Measurements from ENCODE around the gene BANF2.

BANF2 gene

GRCh38 chr20:17659801-17660200 lies 40.0 kb upstream of the BANF2 start:
- Histone ChIP-seq H3K9me3 (ENCODE audit: severe bottlenecking) (no peaks in the 10 kb centered on the region), H3K27me3 (ENCODE audit: insufficient read depth, poor library complexity, severe bottlenecking) (no peaks in the 10 kb centered on the region), H3K4me3 (ENCODE audit: severe bottlenecking) (no peak overlapping the region), H3K27ac (ENCODE audit: poor library complexity, severe bottlenecking) (no peak overlapping the region), H3K4me1 (ENCODE audit: insufficient read depth, poor library complexity, severe bottlenecking) (no peaks in the 10 kb centered on the region), H3K36me3 (ENCODE audit: low read depth) (peaks cover 62% of the 10 kb centered on the region)
- TF ChIP-seq CTCF (IDR thresholded peaks at IDR 0.05; ENCODE audit: poor library complexity, severe bottlenecking): no peak
- peak; percentile 28 for DNase-seq (ENCODE audit: low spot score)
- ATAC-seq (ENCODE audit: low read depth): no peak

GRCh38 chr20:17660667-17661066 lies 39.1 kb upstream of the BANF2 start:
- Histone ChIP-seq H3K9me3 (ENCODE audit: severe bottlenecking) (no peaks in the 10 kb centered on the region), H3K27ac (ENCODE audit: poor library complexity, severe bottlenecking) (no peak overlapping the region), H3K36me3 (ENCODE audit: low read depth) (peaks cover 60% of the 10 kb centered on the region), H3K4me1 (ENCODE audit: insufficient read depth, poor library complexity, severe bottlenecking) (no peaks in the 10 kb centered on the region), H3K27me3 (ENCODE audit: insufficient read depth, poor library complexity, severe bottlenecking) (no peaks in the 10 kb centered on the region), H3K4me3 (ENCODE audit: severe bottlenecking) (no peak overlapping the region)
- ATAC-seq (ENCODE audit: low read depth) (no peak), DNase-seq (ENCODE audit: low spot score) (peak; percentile 7)
- no peak for TF ChIP-seq CTCF (IDR thresholded peaks at IDR 0.05; ENCODE audit: poor library complexity, severe bottlenecking)

- no peak for ATAC-seq (ENCODE audit: low read depth)
- no peak for TF ChIP-seq CTCF (IDR thresholded peaks at IDR 0.05; ENCODE audit: poor library complexity, severe bottlenecking)
- no peak overlapping the region for H3K27ac ChIP-seq (ENCODE audit: poor library complexity, severe bottlenecking)
These were observed 38.5 kb upstream of the BANF2 start for GRCh38 chr20:17661121-17661744.

GRCh38 chr20:17662333-17663039 lies 37.3 kb upstream of the BANF2 start:
- Histone ChIP-seq H3K9me3 (ENCODE audit: severe bottlenecking) (no peaks in the 10 kb centered on the region), H3K27me3 (ENCODE audit: insufficient read depth, poor library complexity, severe bottlenecking) (no peaks in the 10 kb centered on the region), H3K36me3 (ENCODE audit: low read depth) (peaks cover 44% of the 10 kb centered on the region), H3K4me1 (ENCODE audit: insufficient read depth, poor library complexity, severe bottlenecking) (no peaks in the 10 kb centered on the region), H3K27ac (ENCODE audit: poor library complexity, severe bottlenecking) (no peak overlapping the region), H3K4me3 (ENCODE audit: severe bottlenecking) (no peak overlapping the region)
- peak; percentile 14 for DNase-seq (ENCODE audit: low spot score)
- ATAC-seq (ENCODE audit: low read depth): no peak
- TF ChIP-seq CTCF (IDR thresholded peaks at IDR 0.05; ENCODE audit: poor library complexity, severe bottlenecking): no peak

More at GRCh38 chr20:17661121-17661744, 38.5 kb upstream of the BANF2 start:
- peaks cover 54% of the 10 kb centered on the region for H3K36me3 ChIP-seq (ENCODE audit: low read depth)
- H3K4me3 ChIP-seq (ENCODE audit: severe bottlenecking): no peak overlapping the region
- no peaks in the 10 kb centered on the region for H3K4me1 ChIP-seq (ENCODE audit: insufficient read depth, poor library complexity, severe bottlenecking)
- H3K27me3 ChIP-seq (ENCODE audit: insufficient read depth, poor library complexity, severe bottlenecking): no peaks in the 10 kb centered on the region
- DNase-seq (ENCODE audit: low spot score): peak; percentile 11
- no peaks in the 10 kb centered on the region for H3K9me3 ChIP-seq (ENCODE audit: severe bottlenecking)

GRCh38 chr20:17663040-17663399 lies 36.7 kb upstream of the BANF2 start:
- peak; percentile 25 for DNase-seq (ENCODE audit: low spot score)
- no peaks in the 10 kb centered on the region for H3K27me3 ChIP-seq (ENCODE audit: insufficient read depth, poor library complexity, severe bottlenecking)
- peaks cover 42% of the 10 kb centered on the region for H3K36me3 ChIP-seq (ENCODE audit: low read depth)
- TF ChIP-seq CTCF (IDR thresholded peaks at IDR 0.05; ENCODE audit: poor library complexity, severe bottlenecking): no peak
- H3K4me3 ChIP-seq (ENCODE audit: severe bottlenecking): no peak overlapping the region
- no peaks in the 10 kb centered on the region for H3K9me3 ChIP-seq (ENCODE audit: severe bottlenecking)
- no peak overlapping the region for H3K27ac ChIP-seq (ENCODE audit: poor library complexity, severe bottlenecking)
- H3K4me1 ChIP-seq (ENCODE audit: insufficient read depth, poor library complexity, severe bottlenecking): no peaks in the 10 kb centered on the region
- ATAC-seq (ENCODE audit: low read depth): no peak

Data from RWPE2 (cell line).